Right renal cortex interstitium (tissue), 3 donors: ENCODE results near the gene CPNE2. TPM values are rescaled to one million over a fixed set of nuclear protein-coding genes. Genes with fewer than 3 reads are reported as not detected.

Experiments
- DNase-seq, 3 donors: peaks; one replicate each; pipeline ENCODE4 v3.0.0-alpha.2; 2013; ENCODE audit warnings: low read depth in 3 of 3, low spot score in 2 of 3
- polyA plus RNA-seq, 3 donors: library from polyadenylated mRNA; unstranded; fragments of 120-200 nt; gene quantifications; one replicate each; pipeline ENCODE4 v1.2.1, GENCODE V29; 2013; ENCODE audit not compliant: insufficient read length in 3 of 3

The CPNE2 gene
- polyA plus RNA-seq, 3 donors: 33.9 to 37.7 (median 34.3) TPM

DNA sequence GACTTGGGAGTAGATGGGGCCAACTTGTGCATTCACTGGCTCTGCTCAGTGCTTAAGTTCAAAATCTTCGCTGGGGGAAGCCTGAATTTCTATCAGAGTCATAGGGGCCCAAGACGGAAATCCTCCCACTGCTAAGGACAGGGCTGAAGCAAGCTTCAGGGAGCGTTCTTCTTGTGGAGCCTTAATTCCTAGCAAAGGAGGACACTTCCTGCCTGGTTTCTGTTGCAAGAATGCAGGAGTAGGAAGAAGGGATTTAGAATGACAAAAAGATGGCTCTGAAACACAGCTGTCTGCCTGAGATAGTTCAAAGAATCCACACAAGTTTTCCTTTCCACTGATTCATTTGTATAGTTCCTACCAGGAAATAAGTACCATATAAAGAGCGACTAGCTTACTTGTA is 67.1 kb downstream of the CPNE2 start:
- DNase-seq: no peak

DNA sequence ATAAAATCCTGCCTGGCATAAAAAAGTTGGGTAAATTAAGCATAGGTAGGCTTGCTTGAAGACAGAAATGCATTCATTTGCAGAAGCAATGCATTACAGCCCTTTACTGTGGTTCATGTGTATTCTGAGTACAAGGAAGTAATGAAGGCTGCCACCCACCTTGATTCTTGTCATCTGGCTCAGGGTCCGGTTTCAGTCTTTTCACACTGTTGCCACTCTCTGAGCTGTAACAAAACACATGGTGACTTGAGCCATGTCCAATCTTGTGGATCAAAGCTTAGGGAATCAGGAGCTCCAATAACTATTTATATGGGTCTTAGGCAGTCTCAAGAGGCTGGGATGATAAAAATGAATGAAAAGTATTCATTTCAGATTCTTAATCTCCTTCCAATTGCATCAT is 71.5 kb downstream of the CPNE2 start:
- no peak for DNase-seq

DNA sequence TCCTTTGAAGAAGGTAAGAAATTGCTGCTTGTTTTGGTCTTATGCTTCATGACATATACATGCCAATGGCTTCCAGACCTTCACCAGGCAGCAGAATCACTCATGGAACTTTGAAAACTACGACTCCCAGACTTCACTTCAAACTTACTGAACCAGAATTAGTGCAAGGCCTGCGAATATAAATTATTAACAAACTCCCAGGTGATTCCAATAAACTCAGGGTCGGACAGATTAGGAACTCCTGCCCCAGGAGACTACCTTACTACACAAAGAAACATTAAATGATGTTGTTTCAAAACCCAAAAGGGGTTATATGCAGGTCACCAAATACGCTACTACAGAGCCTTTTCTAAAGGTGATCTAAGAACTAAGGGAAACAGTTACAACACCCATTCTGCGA is 73.1 kb downstream of the CPNE2 start:
- no peak for DNase-seq

DNA sequence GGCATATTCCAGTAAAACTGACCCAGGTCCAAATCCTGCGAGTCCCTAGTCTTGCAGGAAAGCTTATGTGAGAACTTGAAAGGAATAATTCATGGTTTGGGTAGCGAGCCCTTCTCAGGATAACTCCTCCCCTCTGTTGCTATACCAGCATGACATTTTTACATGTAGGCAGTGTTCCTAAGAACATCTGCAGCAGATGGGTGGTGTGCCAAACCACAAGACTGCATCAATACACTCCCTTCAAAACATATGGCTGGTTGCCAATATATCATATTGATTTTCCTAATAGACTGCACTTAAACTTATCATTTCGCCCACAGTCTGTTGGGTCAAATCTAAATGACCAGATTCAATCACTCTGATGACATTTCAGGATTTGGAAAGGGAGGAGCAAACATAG is 73.6 kb downstream of the CPNE2 start:
- DNase-seq: no peak

DNA sequence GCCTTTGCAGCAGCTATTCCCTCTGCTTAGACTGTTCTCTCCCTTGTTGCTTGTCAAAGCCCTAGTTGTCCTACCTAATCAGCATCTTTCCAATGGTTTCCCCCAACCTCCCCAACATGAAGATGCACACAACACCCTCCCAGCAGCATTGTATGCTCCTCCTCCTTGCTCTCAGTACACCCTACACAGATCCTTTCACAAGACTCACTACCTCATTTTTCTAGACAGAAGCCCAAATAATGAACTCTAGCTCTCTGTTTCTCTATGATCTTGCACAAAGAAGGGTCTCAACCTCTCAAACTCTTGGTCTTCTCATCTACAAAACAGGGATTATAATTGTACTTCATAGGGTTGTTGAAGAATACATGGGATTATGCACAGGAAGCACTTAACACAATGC is 74.1 kb downstream of the CPNE2 start:
- no peak for DNase-seq

DNA sequence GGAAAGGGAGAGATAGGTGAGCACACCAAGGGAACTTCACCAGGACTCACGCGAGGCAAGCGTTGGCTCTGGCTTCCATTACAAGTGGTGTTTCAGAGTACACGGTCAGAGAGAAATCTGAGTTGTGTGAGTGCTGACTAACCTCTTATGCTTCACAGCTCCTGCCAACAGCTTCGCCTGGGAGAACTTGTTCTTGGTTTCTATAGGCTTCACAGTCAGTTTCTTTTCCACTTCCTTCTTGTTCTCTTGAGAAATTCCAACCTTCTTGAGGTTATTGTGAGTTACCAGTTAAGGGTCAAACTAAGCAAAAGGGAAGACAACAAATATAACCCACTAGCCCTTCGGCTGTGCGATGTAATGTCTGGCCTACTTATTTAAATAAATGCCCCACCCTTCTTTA is 74.6 kb downstream of the CPNE2 start:
- no peak for DNase-seq

DNA sequence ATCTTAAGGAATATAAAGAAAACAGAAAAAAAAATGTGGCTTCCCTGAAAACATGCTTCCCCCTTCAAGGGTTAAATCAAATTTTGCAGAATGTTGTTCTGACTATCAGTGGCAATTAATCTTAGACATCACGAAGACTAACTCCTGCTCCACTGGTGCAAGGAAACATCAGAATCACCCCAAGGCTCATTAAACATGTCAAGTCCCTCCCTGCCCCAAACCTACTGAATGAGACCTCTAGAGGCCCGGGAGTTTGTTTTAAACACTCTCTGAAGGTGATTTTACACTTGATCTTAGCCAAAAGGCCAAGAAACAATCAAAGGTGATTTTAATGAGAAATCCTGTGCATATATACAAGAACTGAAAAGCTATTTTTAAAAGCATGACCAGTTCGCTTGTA is 75.2 kb downstream of the CPNE2 start:
- no peak for DNase-seq

DNA sequence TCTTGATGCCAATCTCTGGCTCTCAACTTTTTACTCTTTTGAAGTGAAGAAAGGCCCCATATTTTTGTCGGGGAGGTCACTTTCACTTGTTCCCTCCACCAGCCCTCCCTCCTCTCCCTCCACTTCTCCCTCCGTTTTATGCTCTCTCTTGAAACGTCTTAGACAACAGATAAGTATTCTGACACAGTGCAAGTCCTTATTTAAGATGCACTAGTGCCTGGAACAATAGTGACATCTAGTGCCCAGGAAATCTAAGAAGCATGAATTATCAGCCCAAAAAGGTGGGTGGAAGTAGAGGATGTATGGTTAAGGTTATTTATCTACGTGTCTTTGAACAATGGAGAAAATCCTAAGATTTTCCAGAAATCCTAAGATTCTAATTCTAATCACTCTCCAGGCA is 75.6 kb downstream of the CPNE2 start:
- DNase-seq: no peak

DNA sequence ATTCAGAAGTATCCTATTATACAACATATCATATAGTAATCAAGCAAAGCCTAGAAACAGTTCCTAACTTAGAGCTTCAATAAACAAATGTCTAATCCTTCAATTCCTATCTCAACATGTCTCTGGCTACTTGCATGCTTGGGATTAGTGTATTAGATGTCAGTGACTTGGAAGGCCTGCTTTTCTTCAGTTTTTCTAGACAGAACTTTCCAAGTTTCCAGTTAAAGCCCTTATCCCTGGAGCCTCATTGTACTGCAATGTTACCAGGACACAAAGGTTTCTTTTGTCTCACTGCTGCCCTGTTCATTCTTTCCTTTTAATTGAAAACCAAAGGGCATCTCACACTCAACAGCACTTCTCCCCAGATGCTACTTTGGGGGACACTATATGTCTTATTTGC is 76.9 kb downstream of the CPNE2 start:
- no peak for DNase-seq

DNA sequence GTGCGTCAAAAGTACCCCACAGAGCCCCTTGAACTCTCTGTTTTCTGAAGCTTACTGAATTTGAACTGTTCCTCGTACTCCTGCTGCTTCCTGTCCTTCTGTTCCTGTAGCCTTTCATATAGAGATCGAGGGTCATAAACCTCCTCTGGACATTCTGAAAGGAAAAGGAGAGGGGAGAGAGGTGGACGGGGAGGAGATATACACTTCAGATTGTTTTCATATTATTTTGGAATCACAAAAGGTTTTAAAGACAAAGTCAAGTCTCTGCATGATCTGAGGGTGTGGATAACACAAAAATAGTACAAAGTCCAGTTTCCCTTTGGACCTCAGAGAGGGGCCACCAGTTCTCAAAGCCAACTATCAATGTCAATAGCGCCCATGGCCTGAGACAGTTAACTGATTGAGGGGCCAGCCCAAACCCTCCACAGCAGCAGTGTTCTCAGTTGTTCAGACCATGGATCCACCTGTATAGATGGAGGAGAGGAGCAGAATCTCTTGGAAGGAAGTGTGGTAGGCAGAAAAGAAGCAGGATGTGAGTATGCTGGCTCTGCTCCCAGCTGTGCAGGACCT is 80.4 kb downstream of the CPNE2 start:
- DNase-seq: no peak

DNA sequence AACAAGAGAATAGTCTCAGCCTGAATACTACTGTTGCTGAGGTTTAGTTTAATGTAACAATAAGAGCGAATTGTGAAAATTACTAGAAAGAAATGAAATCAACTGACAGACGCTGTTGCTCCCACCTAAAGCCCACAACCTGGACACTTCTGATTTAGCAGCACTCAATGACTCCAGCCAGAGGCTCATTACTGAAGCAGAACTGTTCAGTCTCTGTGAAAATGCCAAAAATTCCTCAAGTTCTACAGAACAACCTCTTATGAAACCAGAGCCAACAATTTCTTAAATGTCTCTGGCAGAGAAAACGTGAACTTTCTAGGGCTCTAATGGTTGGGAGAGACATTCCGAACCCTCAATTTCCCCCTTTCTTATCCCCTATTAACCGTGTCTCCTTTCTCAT is 83.5 kb downstream of the CPNE2 start:
- DNase-seq: no peak

DNA sequence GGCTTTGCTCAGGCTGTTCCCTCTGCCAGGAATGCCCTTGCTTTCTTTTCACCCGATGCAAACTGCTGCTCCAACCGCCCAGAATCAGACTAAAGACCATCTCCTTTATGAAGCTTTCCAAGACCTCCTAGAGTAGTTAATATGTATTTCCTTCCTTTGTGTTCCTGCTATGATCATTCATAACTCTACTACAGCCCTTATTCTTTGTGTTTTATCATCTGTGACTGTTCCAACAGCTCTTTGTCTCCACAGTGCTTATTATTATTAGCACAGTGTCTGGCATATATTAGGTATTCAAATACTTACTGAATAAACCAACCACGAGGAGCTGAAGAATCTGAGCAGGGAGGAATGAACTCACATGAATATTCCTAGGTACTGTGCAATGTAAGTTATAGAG is 85.8 kb downstream of the CPNE2 start:
- no peak for DNase-seq

DNA sequence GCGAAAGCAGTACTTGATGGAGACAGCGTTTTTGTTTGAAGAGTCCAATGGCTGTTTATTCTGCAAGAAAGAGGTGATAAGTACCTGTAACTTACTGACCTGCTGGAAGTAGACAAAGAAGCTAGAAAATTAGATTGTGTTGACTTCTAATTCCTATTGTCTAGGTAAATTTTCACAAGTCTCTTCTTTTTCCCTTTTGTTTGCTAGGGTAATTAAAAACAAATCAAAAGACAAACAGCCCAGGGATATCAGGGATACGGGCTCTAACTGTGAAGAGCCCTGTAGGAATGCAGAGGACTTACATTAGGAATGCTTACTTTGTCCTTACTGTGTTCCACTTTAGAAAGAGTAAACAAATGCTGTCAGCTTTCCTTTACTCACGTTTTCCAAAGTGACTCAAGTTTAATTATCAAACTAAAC is 86.4 kb downstream of the CPNE2 start:
- DNase-seq: no peak

DNA sequence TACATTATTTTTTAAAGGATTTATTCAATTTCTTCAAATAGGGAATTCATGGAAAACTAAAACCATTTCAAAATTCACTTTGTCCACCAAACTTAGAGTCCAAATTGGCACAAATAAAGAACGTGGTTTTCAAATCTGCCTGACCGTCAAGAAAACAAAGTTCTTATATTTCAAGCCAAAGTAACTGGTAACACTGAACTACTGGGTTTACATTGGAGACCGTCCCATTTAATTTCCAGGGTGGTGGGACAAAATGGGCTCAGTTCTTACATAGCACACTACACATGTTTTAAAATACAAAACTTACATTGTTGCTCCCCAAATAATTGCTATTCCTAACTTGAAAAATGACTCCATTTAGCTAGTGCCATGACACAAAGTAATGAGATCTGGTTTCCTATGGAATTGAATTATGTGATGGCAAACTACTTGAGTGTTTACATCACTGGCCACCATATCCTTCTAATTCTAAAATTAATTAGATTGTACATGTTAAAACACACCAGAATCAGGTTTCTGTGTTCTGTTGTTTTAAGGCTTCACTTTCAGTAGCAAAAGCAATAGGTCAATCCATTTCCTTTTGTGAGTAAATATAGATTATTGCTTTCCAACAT is 86.9 kb downstream of the CPNE2 start:
- no peak for DNase-seq

DNA sequence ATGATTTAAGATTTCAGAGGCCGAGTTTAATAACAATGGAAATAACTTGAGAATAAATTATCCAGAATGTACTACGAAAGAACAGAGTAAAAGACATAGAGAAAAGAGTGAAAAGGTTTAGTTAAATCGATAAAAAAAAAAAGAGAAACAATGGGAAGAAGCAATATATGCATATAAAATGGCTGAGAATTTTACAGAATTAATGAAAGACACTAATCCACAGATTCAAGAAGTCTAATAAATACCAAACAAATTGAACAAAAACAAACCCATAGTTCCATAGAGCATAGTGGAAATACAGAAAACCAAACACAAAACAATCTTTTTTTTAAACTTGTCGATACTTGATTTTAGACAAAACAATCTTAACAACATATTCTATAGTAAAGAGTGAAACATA is 91.7 kb downstream of the CPNE2 start:
- no peak for DNase-seq

DNA sequence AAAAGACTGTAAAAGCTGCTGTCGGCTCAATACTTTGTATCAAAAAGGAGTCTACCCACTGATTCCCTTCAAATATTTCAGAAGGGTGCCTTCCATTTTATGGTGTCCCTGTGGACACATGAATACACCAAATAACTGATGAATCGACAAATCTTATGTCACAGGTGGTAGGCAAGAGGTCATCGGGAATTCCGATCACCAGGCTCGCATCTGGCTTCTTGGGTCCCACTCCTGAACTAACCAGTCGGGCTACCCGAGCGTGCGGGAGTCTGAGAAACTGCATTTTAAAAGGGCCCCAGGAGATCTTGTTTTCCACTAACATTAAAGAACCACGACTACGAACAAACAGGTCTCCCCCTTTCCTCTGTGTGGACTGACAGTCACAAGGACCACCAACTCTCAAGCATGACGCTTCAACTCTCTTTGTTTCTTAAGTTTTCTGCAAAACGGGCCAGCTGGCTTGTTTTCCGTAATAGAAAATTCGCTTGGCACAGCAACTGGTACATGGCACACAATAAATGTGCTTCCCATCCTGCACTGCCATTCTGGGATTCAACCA is 92.6 kb downstream of the CPNE2 start:
- DNase-seq: no peak

DNA sequence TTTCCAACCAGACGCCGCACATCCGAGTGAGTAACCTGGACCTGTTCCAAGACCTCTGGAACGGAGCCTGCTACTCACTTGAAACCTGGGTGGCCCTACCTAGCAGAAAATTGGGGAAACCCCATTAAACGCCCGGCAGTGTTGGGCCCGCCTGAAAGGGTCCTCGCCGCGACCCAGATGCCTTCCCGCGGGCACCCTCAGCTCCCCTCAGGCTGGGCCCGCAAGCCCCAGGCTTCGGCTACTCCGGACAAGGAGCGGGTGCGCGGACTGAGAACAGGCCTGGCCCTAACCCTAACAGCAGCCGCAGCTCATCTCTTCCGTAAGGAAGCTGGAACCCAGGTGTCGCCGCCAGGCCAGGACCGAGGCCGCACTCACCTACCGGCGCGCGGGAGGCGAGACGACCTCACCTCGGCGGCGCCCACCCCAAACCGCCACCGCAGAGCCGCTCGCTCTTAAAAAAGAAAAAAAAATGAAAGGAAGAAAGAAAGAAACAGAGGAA is 93.1 kb downstream of the CPNE2 start:
- peak in 1 of 3 donors; percentile 42 for DNase-seq

DNA sequence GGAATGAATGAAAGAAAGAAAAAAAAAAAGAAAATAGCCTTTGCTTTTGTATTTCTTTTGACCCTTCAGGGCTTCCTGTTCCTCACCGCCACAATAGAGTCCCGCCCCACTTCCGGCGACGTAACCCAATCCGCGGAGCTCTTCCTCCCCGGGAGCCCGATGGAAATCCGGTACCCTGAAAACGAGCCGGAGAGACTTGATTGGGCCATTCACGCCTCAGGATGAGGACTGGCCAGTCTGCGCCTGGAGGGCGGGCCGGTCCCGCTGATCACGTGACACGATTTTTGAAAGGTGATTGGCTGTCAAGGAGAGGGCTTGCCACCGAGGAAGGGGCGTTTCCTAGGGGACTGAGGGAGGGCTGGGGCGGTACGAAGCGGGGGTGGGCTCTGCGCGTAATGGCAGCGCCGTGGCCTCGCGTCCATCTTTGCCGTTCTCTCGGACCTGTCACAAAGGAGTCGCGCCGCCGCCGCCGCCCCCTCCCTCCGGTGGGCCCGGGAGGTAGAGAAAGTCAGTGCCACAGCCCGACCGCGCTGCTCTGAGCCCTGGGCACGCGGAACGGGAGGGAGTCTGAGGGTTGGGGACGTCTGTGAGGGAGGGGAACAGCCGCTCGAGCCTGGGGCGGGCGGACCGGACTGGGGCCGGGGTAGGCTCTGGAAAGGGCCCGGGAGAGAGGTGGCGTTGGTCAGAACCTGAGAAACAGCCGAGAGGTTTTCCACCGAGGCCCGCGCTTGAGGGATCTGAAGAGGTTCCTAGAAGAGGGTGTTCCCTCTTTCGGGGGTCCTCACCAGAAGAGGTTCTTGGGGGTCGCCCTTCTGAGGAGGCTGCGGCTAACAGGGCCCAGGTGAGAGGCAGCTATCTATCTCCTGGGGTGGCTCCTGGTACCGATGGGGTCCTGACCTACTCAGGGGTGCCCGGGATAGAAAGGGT is 93.8 kb downstream of the CPNE2 start, which contains the start of the genes PSME3IP1 and RSPRY1:
Gene PSME3IP1, minus strand, starts transcription at position 95 of the 927 bp plus-strand sequence. CDS start 12,185 bp downstream, outside the sequence.
Gene RSPRY1, plus strand, starts transcription at position 385 of the 927 bp plus-strand sequence. CDS start 18,330 bp downstream, outside the sequence.
- peak; percentile 99 to 100 (median 99) for DNase-seq

DNA sequence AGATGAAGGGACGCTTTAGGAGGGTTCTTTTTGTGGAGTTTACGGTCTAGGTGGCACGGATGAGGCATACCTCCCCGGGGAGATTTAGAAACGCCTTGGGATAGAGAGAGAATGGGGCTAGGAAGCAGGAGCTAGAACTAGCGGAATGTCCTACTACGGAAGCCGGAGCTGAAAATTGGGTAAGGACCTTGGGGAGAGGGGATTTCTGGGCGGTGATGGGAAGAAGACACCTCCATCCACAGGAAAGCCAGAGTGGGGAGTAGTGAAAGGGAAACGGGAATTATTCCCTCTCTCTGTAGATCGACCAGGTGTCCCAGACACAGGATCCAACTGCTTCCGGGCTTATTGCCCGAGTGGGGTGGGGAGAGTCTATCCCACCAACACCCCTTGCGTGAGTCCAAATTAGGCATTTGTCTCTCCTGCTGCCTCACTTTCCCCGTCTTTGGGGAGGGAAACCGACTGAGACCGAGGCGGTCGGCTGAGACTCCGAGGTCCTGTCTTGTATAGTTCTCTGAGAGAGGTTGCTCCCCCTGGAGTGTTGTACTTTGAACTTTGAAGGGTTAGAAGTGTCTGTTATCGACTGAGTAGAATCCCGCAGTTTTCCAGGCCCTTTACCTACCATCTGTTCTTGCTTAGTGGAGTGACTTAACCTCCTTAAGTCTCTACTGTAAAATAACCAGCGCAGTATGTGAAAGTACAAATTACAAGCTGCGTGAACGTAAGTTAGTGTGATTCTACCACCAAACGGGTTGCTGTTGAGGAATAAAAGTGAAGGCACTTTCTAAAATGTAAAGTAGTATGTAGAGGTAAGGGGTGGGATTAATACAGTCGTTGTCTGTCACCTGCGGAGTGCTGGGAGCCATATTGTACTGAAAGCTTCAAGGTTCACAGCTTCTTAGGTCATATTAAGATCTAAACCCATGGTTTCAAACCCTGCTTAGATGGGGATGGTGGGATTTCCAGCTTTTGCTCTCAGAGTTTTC is 94.8 kb downstream of the CPNE2 start:
- DNase-seq: peak in 1 of 3 donors; percentile 34
